Osteoblast (primary cell): ENCODE results near the gene KRT15. TPM values are rescaled to one million over a fixed set of nuclear protein-coding genes. Genes with fewer than 3 reads are reported as not detected.

ENCODE experiments used
- DNase-seq: peaks from one replicate; pipeline ENCODE4 v3.0.0; 2011; ENCODE audit warnings: low spot score, mixed read lengths; ENCODE audit not compliant: insufficient read length; ENCODE audit errors: missing footprints
- H2AFZ ChIP-seq: 2 replicates; pipeline ENCODE4 v1.6.0; 2011; ENCODE audit warnings: mild to moderate bottlenecking, low read length
- H3K27ac ChIP-seq: 2 replicates; pipeline ENCODE4 v1.5.1; 2011; ENCODE audit warnings: mild to moderate bottlenecking, low read depth, low read length, moderate library complexity
- H3K27me3 ChIP-seq: 2 replicates; pipeline ENCODE4 v1.6.0; 2012; ENCODE audit warnings: mild to moderate bottlenecking, control low read depth, inconsistent platforms, low read length, moderate library complexity; ENCODE audit not compliant: insufficient read depth
- H3K36me3 ChIP-seq: 2 replicates; pipeline ENCODE4 v1.5.1; 2011; ENCODE audit warnings: mild to moderate bottlenecking, low read length, control low read depth, moderate library complexity; ENCODE audit not compliant: insufficient read depth
- H3K4me1 ChIP-seq: 2 replicates; pipeline ENCODE4 v1.5.1; 2011; ENCODE audit warnings: mild to moderate bottlenecking, low read length, control low read depth, moderate library complexity; ENCODE audit not compliant: insufficient read depth
- H3K4me2 ChIP-seq: 2 replicates; pipeline ENCODE4 v1.6.0; 2011; ENCODE audit warnings: mild to moderate bottlenecking, low read length; ENCODE audit not compliant: insufficient read depth
- H3K4me3 ChIP-seq: fragments of 200-600 bp; sonication (generic); 3 replicates; pipeline ENCODE4 v1.5.1; 2012; ENCODE audit warnings: mild to moderate bottlenecking, low read length, inconsistent platforms; ENCODE audit not compliant: insufficient read depth
- H3K79me2 ChIP-seq: 2 replicates; pipeline ENCODE4 v1.6.0; 2012; ENCODE audit warnings: mild to moderate bottlenecking, low read length, control low read depth, inconsistent platforms; ENCODE audit not compliant: insufficient read depth
- H3K9me3 ChIP-seq: 2 replicates; pipeline ENCODE4 v1.5.1; 2011; ENCODE audit warnings: low read depth, low read length, control low read depth
- H4K20me1 ChIP-seq: 2 replicates; pipeline ENCODE4 v1.6.0; 2012; ENCODE audit warnings: mild to moderate bottlenecking, low read length, control low read depth; ENCODE audit not compliant: insufficient read depth
- total RNA-seq: library from RNA; depleted of rRNA; stranded (reverse); fragments of >200 nt; gene quantifications from 2 replicates; pipeline ENCODE4 v1.2.3, GENCODE V29; 2012
- TF ChIP-seq, protein P1 (sequence below): IDR thresholded peaks from 2 replicates; pipeline ENCODE4 v1.5.1; 2011; ENCODE audit warnings: mild to moderate bottlenecking, low read depth, low read length, moderate library complexity; ENCODE audit errors: extremely low read depth

KRT15 gene
- total RNA-seq, 1 donor, result 0.72 TPM

DNA sequence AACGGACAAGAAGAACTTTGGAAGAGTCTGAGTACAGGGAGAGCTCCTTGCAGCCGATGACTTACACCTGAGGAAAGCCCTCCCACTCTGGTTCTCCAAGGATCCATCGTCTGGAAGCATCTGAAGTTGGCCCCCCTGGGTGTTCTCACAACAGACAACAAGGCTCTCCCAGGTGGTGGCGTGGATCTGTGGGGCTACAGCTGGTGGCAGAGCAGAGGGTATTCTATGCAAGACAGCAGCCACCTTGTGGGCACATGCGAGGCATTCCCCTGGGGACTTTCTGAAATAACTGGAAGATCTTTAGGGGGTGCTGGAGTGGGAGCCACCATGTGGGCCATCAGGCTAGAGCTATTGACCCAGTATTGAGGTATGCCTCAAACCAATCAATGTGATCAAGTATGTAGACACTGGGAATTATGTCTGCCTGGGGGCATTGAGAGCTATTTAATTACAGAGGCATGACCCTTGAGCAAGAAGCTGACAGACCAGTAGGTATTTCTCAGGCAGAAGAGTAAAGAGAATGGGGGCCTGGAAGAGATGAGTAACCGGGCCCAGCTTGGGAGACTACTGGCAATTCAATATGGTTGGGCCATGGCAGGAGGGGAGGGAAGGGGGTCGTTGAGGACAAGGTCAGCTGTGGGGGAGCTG is 16.3 kb upstream of the KRT15 start:
- Histone ChIP-seq H3K27ac (no peak overlapping the region), H3K27me3 (no peaks in the 10 kb centered on the region), H3K4me1 (peaks cover 31% of the 10 kb centered on the region), H3K9me3 (no peaks in the 10 kb centered on the region), H3K4me3 (no peak overlapping the region), H2AFZ (no peak overlapping the region), H3K36me3 (no peaks in the 10 kb centered on the region), H3K79me2 (no peaks in the 10 kb centered on the region), H3K4me2 (no peak overlapping the region), H4K20me1 (no peaks in the 10 kb centered on the region)
- peak; percentile 26 for DNase-seq
- TF ChIP-seq, protein P1, sequence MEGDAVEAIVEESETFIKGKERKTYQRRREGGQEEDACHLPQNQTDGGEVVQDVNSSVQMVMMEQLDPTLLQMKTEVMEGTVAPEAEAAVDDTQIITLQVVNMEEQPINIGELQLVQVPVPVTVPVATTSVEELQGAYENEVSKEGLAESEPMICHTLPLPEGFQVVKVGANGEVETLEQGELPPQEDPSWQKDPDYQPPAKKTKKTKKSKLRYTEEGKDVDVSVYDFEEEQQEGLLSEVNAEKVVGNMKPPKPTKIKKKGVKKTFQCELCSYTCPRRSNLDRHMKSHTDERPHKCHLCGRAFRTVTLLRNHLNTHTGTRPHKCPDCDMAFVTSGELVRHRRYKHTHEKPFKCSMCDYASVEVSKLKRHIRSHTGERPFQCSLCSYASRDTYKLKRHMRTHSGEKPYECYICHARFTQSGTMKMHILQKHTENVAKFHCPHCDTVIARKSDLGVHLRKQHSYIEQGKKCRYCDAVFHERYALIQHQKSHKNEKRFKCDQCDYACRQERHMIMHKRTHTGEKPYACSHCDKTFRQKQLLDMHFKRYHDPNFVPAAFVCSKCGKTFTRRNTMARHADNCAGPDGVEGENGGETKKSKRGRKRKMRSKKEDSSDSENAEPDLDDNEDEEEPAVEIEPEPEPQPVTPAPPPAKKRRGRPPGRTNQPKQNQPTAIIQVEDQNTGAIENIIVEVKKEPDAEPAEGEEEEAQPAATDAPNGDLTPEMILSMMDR, result no peak

DNA sequence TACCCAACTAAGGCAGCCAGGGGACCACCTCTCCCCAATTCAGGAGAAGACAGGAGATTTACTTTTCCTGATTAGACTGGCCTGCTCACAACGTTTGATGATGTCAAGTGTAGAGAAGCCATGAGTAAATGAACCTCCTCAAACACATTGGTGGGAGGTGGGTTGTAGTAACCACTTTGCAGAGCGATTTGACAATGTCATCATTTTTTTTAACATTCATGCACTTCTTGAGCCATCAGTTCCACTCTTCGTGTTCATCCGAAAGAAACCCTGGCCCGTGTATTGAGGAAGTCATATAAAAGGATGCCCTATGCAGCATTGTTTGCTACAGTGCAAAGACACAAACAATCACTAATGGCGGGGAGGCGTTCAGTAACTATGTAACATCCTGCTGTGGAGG is 14.9 kb upstream of the KRT15 start:
- no peak overlapping the region for H3K27ac ChIP-seq
- no peaks in the 10 kb centered on the region for H3K79me2 ChIP-seq
- no peak overlapping the region for H3K4me2 ChIP-seq
- peaks cover 28% of the 10 kb centered on the region for H3K4me1 ChIP-seq
- H3K36me3 ChIP-seq, result no peaks in the 10 kb centered on the region
- TF ChIP-seq, protein P1, result no peak
- no peak overlapping the region for H2AFZ ChIP-seq
- no peak for DNase-seq
- no peaks in the 10 kb centered on the region for H3K9me3 ChIP-seq
- H4K20me1 ChIP-seq, result no peaks in the 10 kb centered on the region
- no peaks in the 10 kb centered on the region for H3K27me3 ChIP-seq
- H3K4me3 ChIP-seq, result no peak overlapping the region

DNA sequence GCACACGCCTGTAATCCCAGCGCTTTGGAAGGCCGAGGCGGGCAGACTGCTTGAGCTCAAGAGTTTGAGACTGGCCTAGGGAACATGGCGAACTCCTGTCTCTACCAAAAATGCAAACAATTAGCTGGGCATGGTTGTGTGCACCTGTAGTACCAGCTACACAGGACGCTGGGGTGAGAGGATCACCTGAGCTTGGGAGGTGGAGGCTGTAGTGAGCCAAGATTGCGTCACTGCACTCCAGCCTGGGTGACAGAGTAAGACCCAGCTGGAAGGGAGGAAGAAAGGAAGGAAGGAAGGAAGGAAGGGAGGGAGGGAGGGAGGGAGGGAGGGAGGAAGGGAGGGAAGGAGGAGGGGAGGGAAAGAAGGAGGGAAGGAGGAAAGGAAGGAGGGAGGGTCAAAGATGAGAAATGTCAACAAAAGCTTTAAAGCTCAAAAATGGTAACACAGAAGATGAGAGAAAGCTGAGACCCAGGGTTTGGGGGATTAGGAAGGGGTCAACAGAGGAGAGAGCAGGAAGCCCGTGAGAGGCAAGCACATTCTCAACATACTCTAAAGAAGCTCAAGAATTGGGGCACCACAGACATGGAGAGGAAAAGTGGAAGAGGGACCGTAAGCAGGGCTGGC is 14.4 kb upstream of the KRT15 start:
- Histone ChIP-seq H3K4me3 (no peak overlapping the region), H3K27me3 (no peaks in the 10 kb centered on the region), H3K4me2 (no peak overlapping the region), H2AFZ (no peak overlapping the region), H3K4me1 (peaks cover 24% of the 10 kb centered on the region), H3K79me2 (no peaks in the 10 kb centered on the region), H3K27ac (no peak overlapping the region), H3K36me3 (no peaks in the 10 kb centered on the region), H3K9me3 (no peaks in the 10 kb centered on the region), H4K20me1 (no peaks in the 10 kb centered on the region)
- TF ChIP-seq, protein P1, result no peak
- DNase-seq, result no peak

- H3K9me3 ChIP-seq, result no peaks in the 10 kb centered on the region
- H3K4me2 ChIP-seq, result no peak overlapping the region
- H3K36me3 ChIP-seq, result no peaks in the 10 kb centered on the region
- H3K79me2 ChIP-seq, result no peaks in the 10 kb centered on the region
- no peak overlapping the region for H2AFZ ChIP-seq
- no peaks in the 10 kb centered on the region for H3K27me3 ChIP-seq
- DNase-seq, result peak; percentile 3
- H3K4me3 ChIP-seq, result no peak overlapping the region
- no peaks in the 10 kb centered on the region for H4K20me1 ChIP-seq
- H3K27ac ChIP-seq, result no peak overlapping the region
- TF ChIP-seq, protein P1, result no peak
- H3K4me1 ChIP-seq, result peaks cover 29% of the 10 kb centered on the region
Observed at GRCh38 chr17:41531993-41532392, 13.3 kb upstream of the KRT15 start.
